DND-41 (cell line): Measurements from ENCODE around the gene GGN.

Source experiments
- CTCF ChIP-seq: IDR thresholded peaks from 2 replicates; pipeline ENCODE4 v1.5.1; 2012; ENCODE audit warnings: borderline replicate concordance, low read length, moderate library complexity, mild to moderate bottlenecking; ENCODE audit not compliant: poor library complexity, severe bottlenecking; ENCODE audit errors: extremely low read depth
- EZH2 ChIP-seq: IDR thresholded peaks from 3 replicates; pipeline ENCODE4 v1.6.1; 2012; ENCODE audit warnings: borderline replicate concordance, low read depth, mild to moderate bottlenecking, moderate library complexity, low read length, inconsistent platforms; ENCODE audit not compliant: severe bottlenecking

GRCh38 chr19:38400361-38400760 is 12.5 kb upstream of the GGN start:
- TF ChIP-seq CTCF, result no peak
- TF ChIP-seq EZH2, result no peak
